ENCODE data around the gene QSER1.
"Not testable (repeated sequence)": the region's sequence is repeated elsewhere in the genome, so short reads cannot be mapped to it uniquely, and the experiment has no call there.

QSER1 gene

GRCh38 chr11:32931606-32932005 lies 39.0 kb downstream of the QSER1 start:
- no peak for DNase-seq (ENCODE audit: extremely low read depth in 1 of 2, low read depth in 1 of 2)

DNA sequence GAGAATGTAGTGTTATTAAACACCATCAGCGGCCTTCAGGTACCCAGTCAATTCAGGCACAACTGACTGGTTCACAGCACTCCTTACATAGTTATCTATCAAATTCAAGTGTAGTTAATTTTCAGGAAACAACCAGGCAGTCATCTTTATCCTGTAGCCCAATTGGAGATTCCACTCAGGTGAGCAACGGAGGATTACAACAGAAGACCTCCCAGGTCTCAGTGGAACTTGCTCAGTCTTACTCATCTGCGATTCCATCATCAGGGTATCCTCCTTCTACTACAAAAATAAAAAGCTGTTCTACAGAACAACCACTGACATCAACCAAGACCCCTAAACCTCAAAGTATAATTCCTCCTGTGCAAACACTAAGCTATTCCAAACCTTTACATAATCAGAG lies 39.6 kb downstream of the QSER1 start:
- DNase-seq (ENCODE audit: extremely low read depth in 1 of 2, low read depth in 1 of 2) = no peak

GRCh38 chr11:32935462-32936029 lies 42.9 kb downstream of the QSER1 start:
- DNase-seq (ENCODE audit: extremely low read depth in 1 of 2, low read depth in 1 of 2) = no peak

- not testable (repeated sequence) for DNase-seq (ENCODE audit: extremely low read depth in 1 of 2, low read depth in 1 of 2)
Observed at GRCh38 chr11:32936178-32936577, 43.6 kb downstream of the QSER1 start.

GRCh38 chr11:32937283-32937682 lies 44.7 kb downstream of the QSER1 start:
- DNase-seq (ENCODE audit: extremely low read depth in 1 of 2, low read depth in 1 of 2) = not testable (repeated sequence)

- no peak for DNase-seq (ENCODE audit: extremely low read depth in 1 of 2, low read depth in 1 of 2)
Observed at GRCh38 chr11:32939046-32939445, 46.4 kb downstream of the QSER1 start.

GRCh38 chr11:32939866-32940265 lies 47.3 kb downstream of the QSER1 start:
- no peak for DNase-seq (ENCODE audit: extremely low read depth in 1 of 2, low read depth in 1 of 2)

- DNase-seq (ENCODE audit: extremely low read depth in 1 of 2, low read depth in 1 of 2) = no peak
Observed at GRCh38 chr11:32940865-32941264, 48.3 kb downstream of the QSER1 start.

GRCh38 chr11:32947978-32948377 lies 55.4 kb downstream of the QSER1 start:
- no peak for DNase-seq (ENCODE audit: extremely low read depth in 1 of 2, low read depth in 1 of 2)

DNA sequence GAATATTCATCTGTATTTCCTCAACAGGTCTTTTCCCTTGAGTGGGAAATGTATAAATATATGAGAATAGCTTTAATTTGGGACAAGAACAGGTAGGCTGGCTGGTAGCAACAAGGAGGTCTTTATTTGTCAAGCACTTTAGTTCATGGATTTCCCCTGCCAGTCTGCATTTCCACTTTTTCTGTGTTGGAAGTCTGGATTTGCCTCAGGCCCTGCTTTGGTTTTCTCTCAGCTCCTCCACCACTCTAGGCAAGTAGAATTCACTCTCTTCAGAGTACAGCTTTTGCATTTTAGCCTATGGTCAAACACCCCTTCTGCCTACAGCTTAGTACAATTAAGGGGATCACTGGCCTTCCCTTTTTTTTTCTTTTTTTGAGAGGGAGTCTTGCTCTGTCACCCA lies 57.1 kb downstream of the QSER1 start:
- DNase-seq (ENCODE audit: extremely low read depth in 1 of 2, low read depth in 1 of 2) = no peak

GRCh38 chr11:32952421-32952820 lies 59.8 kb downstream of the QSER1 start:
- DNase-seq (ENCODE audit: extremely low read depth in 1 of 2, low read depth in 1 of 2) = no peak

DNA sequence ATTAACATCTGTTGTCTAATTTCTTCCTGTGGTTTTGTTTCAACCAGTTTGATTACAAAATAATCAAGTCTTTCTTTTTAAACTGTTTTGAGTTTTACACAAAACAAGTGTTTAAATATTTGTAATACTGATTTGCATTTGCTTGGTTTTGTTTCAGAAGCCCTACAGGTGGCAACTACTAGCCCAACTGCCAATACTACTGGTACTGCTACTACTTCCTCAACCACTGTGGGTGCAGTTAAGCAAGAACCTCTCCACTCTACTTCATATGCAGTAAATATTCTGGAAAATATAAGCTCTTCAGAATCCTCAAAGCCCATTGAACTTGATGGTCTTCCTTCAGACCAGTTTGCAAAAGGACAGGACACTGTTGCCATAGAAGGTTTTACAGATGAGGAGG lies 61.1 kb downstream of the QSER1 start:
- DNase-seq (ENCODE audit: extremely low read depth in 1 of 2, low read depth in 1 of 2) = no peak

DNA sequence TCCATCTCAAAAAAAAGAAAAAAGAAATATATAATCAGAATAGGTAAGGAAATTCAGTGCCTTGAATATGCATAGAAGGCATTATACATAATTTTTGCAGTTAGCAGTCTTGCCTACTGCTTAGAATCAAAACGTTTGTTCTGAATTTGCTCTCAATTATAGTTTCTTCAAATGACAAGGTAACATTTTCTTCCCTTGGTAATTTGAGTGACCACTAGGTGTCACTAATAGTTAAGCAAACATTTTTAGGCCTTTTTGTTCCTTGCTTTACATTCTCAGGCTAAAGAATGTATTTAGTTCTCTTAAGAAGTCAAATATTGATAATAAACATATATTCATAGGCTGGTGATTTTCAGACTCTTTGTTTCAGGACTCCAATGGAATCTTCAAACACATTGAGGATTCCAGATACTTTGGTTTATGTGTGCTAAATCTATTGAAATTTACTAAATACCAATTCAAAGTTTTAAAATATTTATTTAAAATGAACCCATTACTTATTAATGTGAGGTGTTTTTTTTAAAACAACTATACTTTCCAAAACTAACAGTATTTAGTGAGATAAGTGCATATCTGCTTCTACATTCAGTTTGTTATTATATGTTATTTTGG lies 68.0 kb downstream of the QSER1 start:
- DNase-seq (ENCODE audit: extremely low read depth in 1 of 2, low read depth in 1 of 2) = no peak

DNA sequence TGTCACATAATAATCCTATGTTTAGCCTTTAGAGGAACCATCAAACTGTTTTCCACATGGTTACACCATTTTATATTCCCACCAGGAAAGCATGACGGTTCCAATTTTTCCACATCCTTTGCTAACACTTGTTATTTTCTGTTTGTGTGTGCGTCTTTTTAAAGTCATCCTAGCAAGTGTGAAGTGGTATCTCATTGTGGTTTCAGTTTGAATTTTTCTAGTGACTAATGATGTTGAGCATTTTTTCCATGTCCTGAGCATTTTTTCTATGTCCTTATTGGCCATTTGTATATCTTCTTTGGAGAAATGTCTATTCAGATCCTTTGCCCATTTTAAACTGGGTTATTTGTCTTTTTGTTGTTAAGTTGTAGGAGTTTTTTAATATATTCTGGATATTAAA lies 69.4 kb downstream of the QSER1 start:
- DNase-seq (ENCODE audit: extremely low read depth in 1 of 2, low read depth in 1 of 2) = no peak

- DNase-seq (ENCODE audit: extremely low read depth in 1 of 2, low read depth in 1 of 2) = no peak
Observed at GRCh38 chr11:32963721-32964120, 71.1 kb downstream of the QSER1 start.

DNA sequence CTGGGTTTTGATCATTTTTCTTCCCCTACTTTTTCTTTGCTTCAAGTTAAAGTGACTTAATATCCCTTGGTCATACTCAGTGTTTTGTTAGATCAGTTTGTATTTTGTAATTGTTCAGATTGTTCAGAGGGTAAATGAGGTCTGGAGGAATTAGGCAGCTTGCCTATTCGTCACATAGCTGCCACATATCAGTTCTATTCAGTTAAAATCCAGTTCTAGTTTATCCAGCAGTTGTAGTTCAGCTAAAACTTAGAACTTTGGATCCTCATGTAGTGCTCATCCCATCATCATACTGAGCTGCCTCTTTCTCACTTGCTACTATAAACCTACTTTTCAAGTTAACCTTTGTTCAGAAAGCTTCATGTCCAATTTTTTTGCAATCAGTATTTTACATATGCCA lies 75.9 kb downstream of the QSER1 start:
- no peak for DNase-seq (ENCODE audit: extremely low read depth in 1 of 2, low read depth in 1 of 2)

GRCh38 chr11:32972233-32972632 lies 79.6 kb downstream of the QSER1 start:
- DNase-seq (ENCODE audit: extremely low read depth in 1 of 2, low read depth in 1 of 2) = not testable (repeated sequence)

GRCh38 chr11:32972781-32973180 lies 80.2 kb downstream of the QSER1 start:
- DNase-seq (ENCODE audit: extremely low read depth in 1 of 2, low read depth in 1 of 2) = no peak

- no peak for DNase-seq (ENCODE audit: extremely low read depth in 1 of 2, low read depth in 1 of 2)
Observed at GRCh38 chr11:32982626-32983025, 90.0 kb downstream of the QSER1 start.

DNA sequence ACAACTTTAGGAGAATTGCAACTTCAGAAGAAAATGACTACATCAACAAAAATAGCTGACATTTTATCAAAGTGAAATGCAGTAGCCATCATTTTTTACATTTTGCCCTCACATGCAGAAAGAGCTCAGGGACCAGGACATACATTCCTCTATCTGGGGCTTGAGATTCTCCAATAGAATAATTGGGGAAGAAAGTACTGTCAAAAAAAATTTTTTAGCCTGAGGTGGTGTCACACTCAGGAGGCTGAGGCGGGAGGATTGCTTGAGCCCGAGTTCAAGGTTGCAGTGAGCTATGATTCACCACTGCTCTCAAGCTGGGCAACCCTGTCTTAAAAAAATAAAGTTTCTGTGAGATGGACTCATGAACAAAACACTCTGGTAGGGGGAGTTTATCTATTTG lies 90.9 kb downstream of the QSER1 start:
- no peak for DNase-seq (ENCODE audit: extremely low read depth in 1 of 2, low read depth in 1 of 2)

DNA sequence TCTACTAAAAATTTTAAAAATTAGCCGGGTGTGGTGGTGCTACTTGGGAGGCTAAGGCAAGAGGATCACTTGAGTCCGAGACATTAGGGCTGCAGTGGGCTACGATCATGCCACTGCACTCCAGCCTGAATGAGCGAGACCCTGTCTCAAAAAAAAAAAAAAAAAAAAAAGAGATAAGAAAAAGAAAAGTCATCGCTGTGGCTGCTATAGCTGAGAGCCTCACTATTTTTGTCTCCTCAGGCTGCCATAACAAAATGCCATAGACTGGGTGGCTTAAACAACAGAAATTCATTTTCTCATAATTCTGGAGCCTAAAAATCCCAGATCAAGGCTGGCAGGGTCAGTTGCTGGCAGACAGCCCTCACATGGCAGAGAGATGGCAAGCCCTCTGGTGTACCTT lies 93.0 kb downstream of the QSER1 start:
- DNase-seq (ENCODE audit: extremely low read depth in 1 of 2, low read depth in 1 of 2) = no peak

DNA sequence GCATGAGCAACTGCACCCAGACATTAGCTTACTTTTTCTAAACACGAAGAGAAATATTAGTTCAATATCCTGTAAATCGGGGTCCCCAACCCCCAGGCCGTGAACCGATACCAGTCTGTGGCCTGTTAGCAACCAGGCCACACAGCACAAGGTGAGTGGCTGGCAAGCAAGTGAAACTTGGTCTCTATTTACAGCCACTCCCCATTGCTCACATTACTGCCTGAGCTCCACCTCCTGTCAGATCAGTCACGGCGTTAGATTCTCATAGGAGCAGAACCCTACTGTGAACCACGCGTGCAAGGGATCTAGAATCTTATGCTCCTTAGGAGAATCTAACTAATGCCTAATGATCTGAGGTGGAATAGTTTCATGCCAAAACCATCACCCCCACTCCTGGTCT lies 95.2 kb downstream of the QSER1 start:
- DNase-seq (ENCODE audit: extremely low read depth in 1 of 2, low read depth in 1 of 2) = no peak

DNA sequence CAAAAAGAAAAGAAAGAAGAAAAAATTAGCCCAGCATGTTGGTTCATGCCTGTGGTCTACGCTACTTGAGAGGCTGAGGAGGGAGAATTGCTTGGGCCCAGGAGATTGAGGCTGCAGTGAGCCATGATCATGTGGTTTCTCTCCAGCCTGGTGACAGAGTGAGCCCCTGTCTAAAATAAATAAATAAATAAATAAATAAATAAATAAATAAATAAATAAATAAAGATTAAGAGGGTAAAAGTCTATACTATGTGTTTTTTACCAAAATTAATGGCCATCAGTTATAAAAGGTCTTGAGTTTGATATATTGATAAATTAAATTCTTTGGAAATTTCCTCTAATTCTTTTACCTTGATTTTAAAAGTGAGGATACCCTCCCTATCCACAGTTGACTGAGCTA lies 97.9 kb downstream of the QSER1 start:
- DNase-seq (ENCODE audit: extremely low read depth in 1 of 2, low read depth in 1 of 2) = no peak

Data from activated CD8-positive, alpha-beta memory T cell treated with anti-CD3 and anti-CD28 coated beads for 1 hour (primary cell).